DOHH2 (cell line): ENCODE results near the gene RARA.

Source experiments
- CTCF ChIP-seq: fragments of 200-600 bp; sonication (generic); IDR thresholded peaks from one replicate; pipeline ENCODE4 v1.5.1; 2014; ENCODE audit warnings: antibody characterized with exemption, mild to moderate bottlenecking, low read depth, low read length; ENCODE audit not compliant: poor library complexity, severe bottlenecking
- EZH2phosphoT487 ChIP-seq: fragments of 200-600 bp; sonication (generic); IDR thresholded peaks from 2 replicates; pipeline ENCODE4 v1.6.1; 2017; ENCODE audit warnings: borderline replicate concordance, mild to moderate bottlenecking, antibody characterized with exemption, low read length, moderate library complexity, mixed read lengths

- TF ChIP-seq CTCF (no peak), EZH2phosphoT487 (no peak)
Measured at GRCh38 chr17:40287494-40288369, 21.2 kb upstream of the RARA start, which contains the start of gene CDC6.
